H9 (cell line): ENCODE results near the gene JMJD7. TPM values are rescaled to one million over a fixed set of nuclear protein-coding genes. Genes with fewer than 3 reads are reported as not detected.
A peak's percentile ranks its signal among the peaks of the same experiment; 100 is the strongest.

Source experiments
- DNase-seq: peaks from one replicate; pipeline ENCODE4 v3.0.0-alpha.2; 2017
- H2AFZ ChIP-seq: one replicate; pipeline ENCODE4 v1.6.1; 2013; ENCODE audit warnings: mild to moderate bottlenecking, low read length, control low read depth, moderate library complexity
- H2AK5ac ChIP-seq: 2 replicates; pipeline ENCODE4 v1.6.1; 2013; ENCODE audit warnings: low read length, control low read depth, mixed read lengths; ENCODE audit not compliant: insufficient read length
- H2BK120ac ChIP-seq: one replicate; pipeline ENCODE4 v1.6.1; 2013; ENCODE audit warnings: low read depth, mild to moderate bottlenecking, low read length, control low read depth, inconsistent platforms; ENCODE audit not compliant: poor library complexity, severe bottlenecking
- H2BK12ac ChIP-seq: 2 replicates; pipeline ENCODE4 v1.6.1; 2013; ENCODE audit warnings: low read length, control low read depth, mixed read lengths, low read depth; ENCODE audit not compliant: insufficient read length
- H2BK15ac ChIP-seq: 2 replicates; pipeline ENCODE4 v1.6.1; 2013; ENCODE audit warnings: low read depth, low read length, control low read depth
- H2BK20ac ChIP-seq: one replicate; pipeline ENCODE4 v1.6.1; 2013; ENCODE audit warnings: low read depth, mild to moderate bottlenecking, low read length, control low read depth, inconsistent platforms; ENCODE audit not compliant: poor library complexity, severe bottlenecking
- H2BK5ac ChIP-seq: 2 replicates; pipeline ENCODE4 v1.6.1; 2013; ENCODE audit warnings: low read length, control low read depth, mixed read lengths; ENCODE audit not compliant: insufficient read length
- H3K14ac ChIP-seq: 2 replicates; pipeline ENCODE4 v1.6.1; 2013; ENCODE audit warnings: low read length, control low read depth; ENCODE audit not compliant: insufficient read depth
- H3K18ac ChIP-seq: 2 replicates; pipeline ENCODE4 v1.6.1; 2013; ENCODE audit warnings: low read depth, mild to moderate bottlenecking, mixed read lengths, low read length, control low read depth; ENCODE audit not compliant: insufficient read length
- H3K23ac ChIP-seq: 2 replicates; pipeline ENCODE4 v1.6.1; 2013; ENCODE audit warnings: low read length, control low read depth, mixed read lengths, low read depth; ENCODE audit not compliant: insufficient read length
- H3K23me2 ChIP-seq: 2 replicates; pipeline ENCODE4 v1.6.1; 2013; ENCODE audit warnings: low read depth, mild to moderate bottlenecking, mixed read lengths, low read length, control low read depth; ENCODE audit not compliant: insufficient read length, poor library complexity, severe bottlenecking
- H3K27ac ChIP-seq: 2 replicates; pipeline ENCODE4 v1.5.1; 2013; ENCODE audit warnings: low read length, control low read depth, mixed read lengths, low read depth; ENCODE audit not compliant: insufficient read length
- H3K27me3 ChIP-seq: 2 replicates; pipeline ENCODE4 v1.6.1; 2013; ENCODE audit warnings: low read length, control low read depth, inconsistent platforms; ENCODE audit not compliant: insufficient read depth
- H3K4ac ChIP-seq: 2 replicates; pipeline ENCODE4 v1.6.1; 2013; ENCODE audit warnings: low read depth, mild to moderate bottlenecking, control low read depth, inconsistent platforms, low read length, moderate library complexity
- H3K4me1 ChIP-seq: 2 replicates; pipeline ENCODE4 v1.6.1; 2013; ENCODE audit warnings: low read length, control low read depth, inconsistent platforms; ENCODE audit not compliant: insufficient read depth
- H3K4me2 ChIP-seq: 2 replicates; pipeline ENCODE4 v1.6.1; 2013; ENCODE audit warnings: low read length, control low read depth, mixed read lengths; ENCODE audit not compliant: insufficient read length, insufficient read depth
- H3K56ac ChIP-seq: 2 replicates; pipeline ENCODE4 v1.6.1; 2013; ENCODE audit warnings: low read depth, mild to moderate bottlenecking, mixed read lengths, low read length, control low read depth; ENCODE audit not compliant: insufficient read length
- H3K79me1 ChIP-seq: 2 replicates; pipeline ENCODE4 v1.6.1; 2013; ENCODE audit warnings: low read depth, mild to moderate bottlenecking, moderate library complexity, low read length, control low read depth, inconsistent platforms; ENCODE audit not compliant: insufficient read depth, poor library complexity, severe bottlenecking
- H3K79me2 ChIP-seq: 2 replicates; pipeline ENCODE4 v1.6.1; 2013; ENCODE audit warnings: low read length, control low read depth, inconsistent platforms; ENCODE audit not compliant: insufficient read depth
- H3K9ac ChIP-seq: 2 replicates; pipeline ENCODE4 v1.6.1; 2013; ENCODE audit warnings: low read length, control low read depth, mixed read lengths; ENCODE audit not compliant: insufficient read length; ENCODE audit errors: extremely low read depth
- H3K9me3 ChIP-seq: one replicate; pipeline ENCODE4 v1.6.1; 2013; ENCODE audit warnings: low read depth, low read length, inconsistent platforms; ENCODE audit not compliant: control insufficient read depth
- H3T11ph ChIP-seq: one replicate; pipeline ENCODE4 v1.6.1; 2013; ENCODE audit warnings: mild to moderate bottlenecking, low read length, control low read depth, inconsistent platforms
- H4K20me1 ChIP-seq: one replicate; pipeline ENCODE4 v1.6.1; 2013; ENCODE audit not compliant: control insufficient read depth, insufficient read length, insufficient read depth
- H4K5ac ChIP-seq: 2 replicates; pipeline ENCODE4 v1.6.1; 2013; ENCODE audit warnings: low read depth, mild to moderate bottlenecking, mixed read lengths, low read length, control low read depth; ENCODE audit not compliant: insufficient read length
- H4K8ac ChIP-seq: replicated peaks from 2 replicates; pipeline ENCODE4 v1.6.1; 2013; ENCODE audit warnings: low read length, control low read depth, mixed read lengths, low read depth; ENCODE audit not compliant: insufficient read length
- H4K91ac ChIP-seq: 2 replicates; pipeline ENCODE4 v1.6.1; 2013; ENCODE audit warnings: low read depth, mild to moderate bottlenecking, moderate library complexity, mixed read lengths, low read length, control low read depth; ENCODE audit not compliant: insufficient read length
- H3K27ac Mint-ChIP-seq, 3 experiments: 2 replicates in 2 of 3; 3 replicates in 1 of 3; pipeline ENCODE4 v1.8.0; 2020 to 2021; ENCODE audit warnings: mixed read lengths in 3 of 3, mild to moderate bottlenecking in 1 of 3, moderate library complexity in 1 of 3
- H3K27me3 Mint-ChIP-seq: 2 replicates; pipeline ENCODE4 v1.8.0; 2021; ENCODE audit warnings: low read depth, mild to moderate bottlenecking, moderate library complexity, mixed read lengths
- H3K36me3 Mint-ChIP-seq, 3 experiments: 2 replicates in 2 of 3; 3 replicates in 1 of 3; pipeline ENCODE4 v1.8.0; 2020 to 2021; ENCODE audit warnings: low read depth in 3 of 3, mixed read lengths in 3 of 3; ENCODE audit not compliant: insufficient read depth in 1 of 3
- H3K4me1 Mint-ChIP-seq, 2 experiments: 2 replicates each; pipeline ENCODE4 v1.8.0; 2020; ENCODE audit warnings: mixed read lengths in 2 of 2
- H3K4me3 Mint-ChIP-seq, 2 experiments: 2 replicates in 1 of 2; 3 replicates in 1 of 2; pipeline ENCODE4 v1.8.0; 2020 to 2021; ENCODE audit warnings: mild to moderate bottlenecking in 2 of 2, mixed read lengths in 2 of 2, moderate library complexity in 1 of 2
- H3K9me3 Mint-ChIP-seq, 2 experiments: 2 replicates in 1 of 2; 3 replicates in 1 of 2; pipeline ENCODE4 v1.8.0; 2020; ENCODE audit warnings: mild to moderate bottlenecking in 2 of 2, mixed read lengths in 2 of 2, moderate library complexity in 1 of 2
- WGBS: extraction: QIAGEN DNeasy Blood & Tissue Kit; methylation state at CpG from one replicate; pipeline ENCODE4 v1.1.7; 2013; ENCODE audit warnings: missing lambda C conversion rate, low lambda C conversion rate, mixed read lengths; ENCODE audit not compliant: insufficient read length; ENCODE audit errors: extremely low coverage; 5-methylcytosine and 5-hydroxymethylcytosine counted together
- total RNA-seq: library from RNA; stranded (reverse); gene quantifications from 2 replicates; pipeline ENCODE4 v1.2.1, GENCODE V29; 2021
- TF ChIP-seq, protein P1 (sequence below): fragments of 200-600 bp; sonication (generic); conservative IDR thresholded peaks from 3 replicates; pipeline ENCODE4 v1.8.0; 2021; ENCODE audit warnings: antibody characterized with exemption, mild to moderate bottlenecking

JMJD7 gene
- total RNA-seq, 1 experiment from 2014 or later, result 13.3 TPM

DNA sequence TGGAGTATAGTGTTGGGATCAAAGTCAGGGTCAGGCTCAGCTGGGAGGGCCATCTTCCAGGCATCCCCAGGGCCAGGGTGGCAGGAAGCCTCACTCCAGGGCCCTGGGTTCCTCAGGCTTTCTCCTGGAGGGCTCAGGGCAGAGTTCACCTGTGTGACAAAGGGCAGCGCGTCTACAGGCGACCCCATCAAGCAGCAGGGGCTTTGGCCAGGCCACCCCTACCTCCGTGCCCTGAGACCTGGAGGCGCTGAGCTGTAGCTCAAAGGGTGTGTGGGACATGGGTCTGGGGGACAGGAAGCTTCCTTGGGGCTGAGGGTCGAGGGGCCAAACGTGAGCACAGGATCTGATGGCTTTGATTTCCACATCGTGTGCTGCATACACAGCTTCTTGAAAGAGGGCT, 53.2 kb downstream of the JMJD7 start:
- H3K4me3 Mint-ChIP-seq, result peak overlapping the region in 1 of 2 experiments; percentile 28; a peak in 3 of 5 replicates
- Histone ChIP-seq H2BK120ac (no peak overlapping the region), H3K18ac (no peak overlapping the region), H2AFZ (no peak overlapping the region), H2BK12ac (no peak overlapping the region), H2AK5ac (no peak overlapping the region), H2BK20ac (no peak overlapping the region), H3K4me2 (no peak overlapping the region), H3K56ac (no peak overlapping the region), H4K8ac (no peak overlapping the region), H3K23me2 (peaks cover 3% of the 10 kb centered on the region), H3K23ac (no peak overlapping the region), H3T11ph (no peak overlapping the region), H3K9me3 (no peaks in the 10 kb centered on the region), H3K27me3 (peaks cover 7% of the 10 kb centered on the region; the same call in 1 of the 2 replicates), H4K91ac (no peak overlapping the region), H3K9ac (no peak overlapping the region), H3K14ac (no peak overlapping the region), H3K4ac (no peak overlapping the region), H3K79me1 (no peaks in the 10 kb centered on the region), H3K4me1 (no peaks in the 10 kb centered on the region), H3K27ac (no peak overlapping the region), H4K5ac (no peak overlapping the region), H2BK5ac (no peak overlapping the region), H4K20me1 (no peaks in the 10 kb centered on the region), H3K79me2 (no peaks in the 10 kb centered on the region), H2BK15ac (no peak overlapping the region)
- H3K27ac Mint-ChIP-seq, result peak overlapping the region in 1 of 3 experiments; percentile 20; a peak in 1 of 7 replicates
- peaks cover 0 to 1% (median 0%) of the 10 kb centered on the region in 3 experiments; a peak in 2 of 7 replicates for H3K36me3 Mint-ChIP-seq
- WGBS, result no CpG with 5 or more reads among the region's 8 CpGs
- peaks cover 4 to 10% of the 10 kb centered on the region in 2 experiments for H3K4me1 Mint-ChIP-seq
- TF ChIP-seq, protein P1, sequence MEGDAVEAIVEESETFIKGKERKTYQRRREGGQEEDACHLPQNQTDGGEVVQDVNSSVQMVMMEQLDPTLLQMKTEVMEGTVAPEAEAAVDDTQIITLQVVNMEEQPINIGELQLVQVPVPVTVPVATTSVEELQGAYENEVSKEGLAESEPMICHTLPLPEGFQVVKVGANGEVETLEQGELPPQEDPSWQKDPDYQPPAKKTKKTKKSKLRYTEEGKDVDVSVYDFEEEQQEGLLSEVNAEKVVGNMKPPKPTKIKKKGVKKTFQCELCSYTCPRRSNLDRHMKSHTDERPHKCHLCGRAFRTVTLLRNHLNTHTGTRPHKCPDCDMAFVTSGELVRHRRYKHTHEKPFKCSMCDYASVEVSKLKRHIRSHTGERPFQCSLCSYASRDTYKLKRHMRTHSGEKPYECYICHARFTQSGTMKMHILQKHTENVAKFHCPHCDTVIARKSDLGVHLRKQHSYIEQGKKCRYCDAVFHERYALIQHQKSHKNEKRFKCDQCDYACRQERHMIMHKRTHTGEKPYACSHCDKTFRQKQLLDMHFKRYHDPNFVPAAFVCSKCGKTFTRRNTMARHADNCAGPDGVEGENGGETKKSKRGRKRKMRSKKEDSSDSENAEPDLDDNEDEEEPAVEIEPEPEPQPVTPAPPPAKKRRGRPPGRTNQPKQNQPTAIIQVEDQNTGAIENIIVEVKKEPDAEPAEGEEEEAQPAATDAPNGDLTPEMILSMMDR, result no peak
- H3K27me3 Mint-ChIP-seq, result peaks cover 47% of the 10 kb centered on the region
- no peak for DNase-seq
- H3K9me3 Mint-ChIP-seq, result no peaks in the 10 kb centered on the region; a peak in 1 of 5 replicates
